ENCODE data around the gene SYNE3. TPM values are rescaled to one million over a fixed set of nuclear protein-coding genes. Genes with fewer than 3 reads are reported as not detected.

The SYNE3 gene
- total and polyA plus RNA-seq, 9 of the 15 experiments (the other 6 are each of a cell fraction or from before 2014, with no cell fraction given): 0.04 to 3.1 (median 0.55) TPM

GRCh38 chr14:95524706-95525512 is 8.5 kb upstream of the SYNE3 start:
- Histone ChIP-seq H3K79me2 (ENCODE audit: control insufficient read depth, insufficient read depth, low read length) (peaks cover 7% of the 10 kb centered on the region), H3K27me3 (ENCODE audit: control insufficient read depth in 2 of 2, insufficient read depth in 2 of 2, low read length in 2 of 2) (no peaks in the 10 kb centered on the region), H3K27ac (ENCODE audit: extremely low read depth, low read depth, low read length) (no peak overlapping the region; the same call in 2 of the 3 replicates), H2AFZ (ENCODE audit: low read depth, low read length) (no peak overlapping the region), H3K4me2 (ENCODE audit: insufficient read depth, low read length) (0 out of 2 replicates have a peak overlapping the region, but pooled peaks have one; percentile 3), H3K36me3 (ENCODE audit: control insufficient read depth, insufficient read depth, low read length) (peaks cover 2% of the 10 kb centered on the region; the same call in 1 of the 3 replicates), H4K20me1 (replicated peaks; ENCODE audit: control insufficient read depth, insufficient read depth, low read length) (no peaks in the 10 kb centered on the region), H3K9ac (ENCODE audit: insufficient read depth in 1 of 2, low read depth in 2 of 2, low read length in 2 of 2) (no peak overlapping the region), H3K9me1 (ENCODE audit: control insufficient read depth, insufficient read depth, low read length) (no peaks in the 10 kb centered on the region), H3K4me3 (no peak overlapping the region), H3K9me3 (replicated peaks; ENCODE audit: control insufficient read depth, insufficient read depth, low read depth, low read length) (no peaks in the 10 kb centered on the region), H3K4me1 (replicated peaks in 1 of 2; ENCODE audit: control insufficient read depth in 2 of 2, insufficient read depth in 2 of 2, low read length in 2 of 2) (peaks cover 0 to 55% of the 10 kb centered on the region in 2 experiments; a peak in 3 of 5 replicates)
- 48% methylated on average over 5 of the region's 6 CpGs for WGBS (ENCODE audit: insufficient coverage, low coverage, missing lambda C conversion rate)
- FAIRE-seq (peak; percentile 19), ATAC-seq (no peak), DNase-seq (ENCODE audit: extremely low read depth in 1 of 4, low spot score in 3 of 4) (no peak)
- no TSS peak for BruUV-seq (replicated peaks)
- POLR2A ChIA-PET: interaction anchor here (0.6 kb wide), 1 partner anchor 24 kb away, joined by 3 read pairs; no protein-coding TSS in a partner anchor
- in situ Hi-C loops (cut with MboI): loop anchor here (5.0 kb wide), 1 partner anchor 83 kb away; no protein-coding TSS in a partner anchor
- intact Hi-C loops (cut with micrococcal nuclease): no loop called here
- CTCF ChIA-PET (ENCODE audit: low intra/inter-chr PET ratio): no interaction called here
- TF ChIP-seq PREB (CRISPR knock-in tag; IDR thresholded peaks at IDR 0.05) (no peak), CEBPB (tag; IDR thresholded peaks at IDR 0.05) (peak; percentile 56), ATF3 (IDR thresholded peaks at IDR 0.05) (peak; percentile 48; the same call in 1 of the 2 replicates), ATF3 (CRISPR knock-in tag; conservative IDR thresholded peaks at IDR 0.05) (no peak), CC2D1A (IDR thresholded peaks at IDR 0.05) (no peak), FOXA3 (CRISPR knock-in tag; conservative IDR thresholded peaks at IDR 0.05 in 1 of 2, IDR thresholded peaks at IDR 0.05 in 1 of 2) (no peak), ILF3 (IDR thresholded peaks at IDR 0.05; ENCODE audit: borderline replicate concordance) (no peak), CXXC5 (CRISPR knock-in tag; IDR thresholded peaks at IDR 0.05) (0 out of 2 replicates have a peak, but pooled peaks have one; percentile 25), STAG1 (CRISPR knock-in tag; IDR thresholded peaks at IDR 0.05; ENCODE audit: borderline replicate concordance) (no peak), GATAD2B (IDR thresholded peaks at IDR 0.05; ENCODE audit: borderline replicate concordance) (no peak), SMAD2 (IDR thresholded peaks at IDR 0.05; ENCODE audit: low read depth, low read length) (no peak), HDAC6 (IDR thresholded peaks at IDR 0.05; ENCODE audit: low read depth, low read length) (no peak), E2F8 (IDR thresholded peaks at IDR 0.05; ENCODE audit: low read depth, partially characterized antibody) (no peak), ZNF780A (CRISPR knock-in tag; IDR thresholded peaks at IDR 0.05) (no peak), ZNF384 (IDR thresholded peaks at IDR 0.05; ENCODE audit: low read depth, low read length) (no peak), NFRKB (IDR thresholded peaks at IDR 0.05; ENCODE audit: low read depth) (no peak)
